Gastrocnemius medialis (tissue), 4 donors: ENCODE results near the gene SENP1. TPM values are rescaled to one million over a fixed set of nuclear protein-coding genes. Genes with fewer than 3 reads are reported as not detected.

ENCODE experiments used
- ATAC-seq, 2 donors: fragments of 150-250 bp; one replicate each; pipeline ENCODE4 v1.9.1; 2016
- DNase-seq, 2 donors: peaks; one replicate each; pipeline ENCODE4 v3.0.0-alpha.2; 2019
- H3K27ac ChIP-seq, 4 donors: fragments of 200-600 bp; sonication (generic); 1 replicate in 1 of 4; 2 replicates in 3 of 4; pipeline ENCODE4 v1.5.1; 2016 to 2018; ENCODE audit warnings: mild to moderate bottlenecking in 2 of 4, moderate library complexity in 1 of 4
- H3K27me3 ChIP-seq, 3 donors: fragments of 200-600 bp; sonication (generic) in 2 of 3; 1 replicate in 1 of 3; 2 replicates in 2 of 3; pipeline versions ENCODE4 v1.5.1 to v1.6.0; 2016 to 2019; ENCODE audit warnings: mild to moderate bottlenecking in 1 of 3, moderate library complexity in 1 of 3
- H3K36me3 ChIP-seq, 2 donors: fragments of 200-600 bp; sonication (generic) in 1 of 2; one replicate each; pipeline ENCODE4 v1.5.1; 2017 to 2018
- H3K4me1 ChIP-seq, 2 donors: fragments of 200-600 bp; sonication (generic) in 1 of 2; one replicate each; pipeline ENCODE4 v1.5.1; 2016 to 2017; ENCODE audit warnings: mild to moderate bottlenecking in 2 of 2
- H3K4me3 ChIP-seq, 4 donors: fragments of 200-600 bp; sonication (generic) in 3 of 4; 1 replicate in 1 of 4; 2 replicates in 3 of 4; pipeline ENCODE4 v1.5.1; 2016 to 2019; ENCODE audit warnings: mild to moderate bottlenecking in 2 of 4
- H3K9me3 ChIP-seq, 3 donors: fragments of 200-600 bp; sonication (generic) in 2 of 3; 1 replicate in 1 of 3; 2 replicates in 2 of 3; pipeline ENCODE4 v1.5.1; 2016 to 2019
- CTCF ChIP-seq, 5 experiments: fragments of 450-650 bp in 3 of 5; fragments of 200-600 bp in 2 of 5; sonication (generic) in 2 of 5; IDR thresholded peaks in 4 of 5; conservative IDR thresholded peaks in 1 of 5; 1 replicate in 4 of 5; 2 replicates in 1 of 5; pipeline ENCODE4 v1.5.1; 2016 to 2019; ENCODE audit warnings: antibody characterized with exemption in 5 of 5, mild to moderate bottlenecking in 3 of 5, moderate library complexity in 3 of 5
- POLR2A ChIP-seq, 2 donors: fragments of 450-650 bp; IDR thresholded peaks; one replicate each; pipeline ENCODE4 v1.6.1; 2017; ENCODE audit warnings: antibody characterized with exemption in 2 of 2, mild to moderate bottlenecking in 2 of 2, moderate library complexity in 2 of 2
- in situ Hi-C, 4 donors: fragments of 200-750 bp; cut with MboI; loops; one replicate each; pipeline versions ENCODE4 v1.15.0 to v1.8.0; 2017; ENCODE audit warnings: low sequenced_read_pairs in 4 of 4
- intact Hi-C: fragments of 100-400 bp; cut with DNase I; formaldehyde crosslinking; loops from one replicate; pipeline ENCODE4 v1.15.1; 2023; ENCODE audit warnings: low total_unique reads
- total RNA-seq, 4 donors: library from RNA; depleted of rRNA; stranded (reverse); fragments of >200 nt; gene quantifications; one replicate each; pipeline versions ENCODE4 v1.1.0 to v1.2.3, GENCODE V29; 2016

Gene SENP1
- total RNA-seq, 4 donors from 2014 or later = 8.7 to 19.1 (median 13.1) TPM

- TF ChIP-seq CTCF (IDR thresholded peaks at IDR 0.05 in 4 of 5, conservative IDR thresholded peaks at IDR 0.05 in 1 of 5) (no peak), POLR2A (IDR thresholded peaks at IDR 0.05) (no peak)
- H3K4me1 ChIP-seq = peaks cover 27 to 36% of the 10 kb centered on the region in 2 donors
- in situ Hi-C loops (no loop called here), intact Hi-C loops (loop anchor here (10.0 kb wide), 1 partner anchor 1858 kb away; the partner anchor contains the start of gene SLC38A1)
- H3K27me3 ChIP-seq = no peaks in the 10 kb centered on the region
- peak overlapping the region; percentile 84 to 98 (median 93) for H3K27ac ChIP-seq
- H3K4me3 ChIP-seq = peak overlapping the region; percentile 57 to 89 (median 86)
- DNase-seq (no peak), ATAC-seq (no peak)
- peaks cover 0 to 28% of the 10 kb centered on the region in 2 donors for H3K36me3 ChIP-seq
- H3K9me3 ChIP-seq = no peaks in the 10 kb centered on the region
Measured at GRCh38 chr12:48123169-48123568, 17.3 kb upstream of the SENP1 start.

GRCh38 chr12:48122065-48122834 lies 16.4 kb upstream of the SENP1 start:
- TF ChIP-seq CTCF (IDR thresholded peaks at IDR 0.05 in 4 of 5, conservative IDR thresholded peaks at IDR 0.05 in 1 of 5) (no peak), POLR2A (IDR thresholded peaks at IDR 0.05) (peak; percentile 75 to 87)
- Histone ChIP-seq H3K4me3 (peak overlapping the region; percentile 57 to 89 (median 86)), H3K36me3 (peaks cover 0 to 19% of the 10 kb centered on the region in 2 donors), H3K27me3 (no peaks in the 10 kb centered on the region), H3K9me3 (no peaks in the 10 kb centered on the region), H3K27ac (peak overlapping the region; percentile 84 to 98 (median 93)), H3K4me1 (peaks cover 20 to 27% of the 10 kb centered on the region in 2 donors)
- in situ Hi-C loops (no loop called here), intact Hi-C loops (loop anchor here (10.0 kb wide), 1 partner anchor 1857 kb away; the partner anchor contains the start of gene SLC38A1)
- ATAC-seq (peak; percentile 33 to 36), DNase-seq (peak; percentile 67 to 83)

- DNase-seq (no peak), ATAC-seq (no peak)
- no peaks in the 10 kb centered on the region for H3K9me3 ChIP-seq
- H3K36me3 ChIP-seq = peaks cover 0 to 12% of the 10 kb centered on the region in 2 donors
- in situ Hi-C loops (no loop called here), intact Hi-C loops (loop anchor here (10.0 kb wide), 1 partner anchor 1857 kb away; the partner anchor contains the start of gene SLC38A1)
- TF ChIP-seq POLR2A (IDR thresholded peaks at IDR 0.05) (no peak), CTCF (IDR thresholded peaks at IDR 0.05 in 4 of 5, conservative IDR thresholded peaks at IDR 0.05 in 1 of 5) (no peak)
- peaks cover 12 to 19% of the 10 kb centered on the region in 2 donors for H3K4me1 ChIP-seq
- H3K27me3 ChIP-seq = no peaks in the 10 kb centered on the region
- H3K4me3 ChIP-seq = peak overlapping the region; percentile 71 to 89 (median 86)
- peak overlapping the region; percentile 84 to 98 (median 93) for H3K27ac ChIP-seq
Measured at GRCh38 chr12:48121522-48121921, 15.6 kb upstream of the SENP1 start.

GRCh38 chr12:48119834-48120195 lies 13.9 kb upstream of the SENP1 start:
- intact Hi-C loops = loop anchor here (2.0 to 10.0 kb wide), 2 partner anchors 37 to 1855 kb away; partner anchors contain the start of genes ASB8 and SLC38A1
- Histone ChIP-seq H3K4me1 (peaks cover 12 to 18% of the 10 kb centered on the region in 2 donors), H3K4me3 (peak overlapping the region; percentile 71 to 89 (median 86)), H3K36me3 (peaks cover 0 to 12% of the 10 kb centered on the region in 2 donors), H3K27ac (peak overlapping the region; percentile 84 to 98 (median 93)), H3K9me3 (no peaks in the 10 kb centered on the region), H3K27me3 (no peaks in the 10 kb centered on the region)
- DNase-seq (no peak), ATAC-seq (peak; percentile 7 to 14)
- in situ Hi-C loops = loop anchor here in 1 of 4 donors (5.0 kb wide), 1 partner anchor 37 kb away; the partner anchor contains the start of gene ASB8
- TF ChIP-seq POLR2A (IDR thresholded peaks at IDR 0.05) (no peak), CTCF (IDR thresholded peaks at IDR 0.05 in 4 of 5, conservative IDR thresholded peaks at IDR 0.05 in 1 of 5) (no peak)
